ENCODE data around the gene PLEKHJ1. TPM values are rescaled to one million over a fixed set of nuclear protein-coding genes. Genes with fewer than 3 reads are reported as not detected.

PLEKHJ1 gene
- total RNA-seq, 2 donors from 2014 or later: 44.1 to 53.0 TPM

DNA sequence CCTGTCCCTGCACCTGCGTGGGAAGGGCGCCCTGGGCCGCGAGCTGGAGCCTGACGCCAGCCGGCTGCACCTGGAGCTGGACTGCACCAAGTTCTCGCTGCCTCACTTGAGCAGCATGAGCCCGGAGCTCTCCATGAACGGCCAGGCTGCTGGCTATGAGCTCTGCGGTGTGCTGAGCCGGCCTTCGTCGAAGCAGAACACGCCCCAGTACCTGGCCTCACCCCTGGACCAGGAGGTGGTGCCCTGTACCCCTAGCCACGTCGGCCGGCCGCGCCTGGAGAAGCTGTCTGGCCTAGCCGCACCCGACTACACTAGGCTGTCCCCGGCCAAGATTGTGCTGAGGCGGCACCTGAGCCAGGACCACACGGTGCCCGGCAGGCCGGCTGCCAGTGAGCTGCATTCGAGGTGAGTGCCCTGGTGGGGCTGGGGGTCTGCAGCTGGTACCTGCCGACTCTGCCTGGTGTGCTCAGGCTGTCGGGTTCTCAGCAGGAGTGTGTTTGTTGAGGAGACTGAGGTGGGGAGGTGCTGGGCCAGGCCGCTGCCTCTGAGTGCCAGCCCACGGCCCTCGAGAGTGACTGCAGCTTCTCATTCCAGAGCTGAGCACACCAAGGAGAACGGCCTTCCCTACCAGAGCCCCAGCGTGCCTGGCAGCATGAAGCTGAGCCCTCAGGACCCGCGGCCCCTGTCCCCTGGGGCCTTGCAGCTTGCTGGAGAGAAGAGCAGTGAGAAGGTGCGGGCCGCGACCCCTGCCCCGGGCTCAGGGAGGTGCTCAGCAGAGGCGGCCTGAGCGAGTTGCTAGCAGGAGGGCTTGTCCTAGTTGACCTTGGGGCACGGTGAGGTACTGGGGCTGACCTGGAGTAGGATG, 19.5 kb downstream of the PLEKHJ1 start:
- H3K4me3 ChIP-seq: no peak overlapping the region
- H3K36me3 ChIP-seq: peaks cover 81% of the 10 kb centered on the region

DNA sequence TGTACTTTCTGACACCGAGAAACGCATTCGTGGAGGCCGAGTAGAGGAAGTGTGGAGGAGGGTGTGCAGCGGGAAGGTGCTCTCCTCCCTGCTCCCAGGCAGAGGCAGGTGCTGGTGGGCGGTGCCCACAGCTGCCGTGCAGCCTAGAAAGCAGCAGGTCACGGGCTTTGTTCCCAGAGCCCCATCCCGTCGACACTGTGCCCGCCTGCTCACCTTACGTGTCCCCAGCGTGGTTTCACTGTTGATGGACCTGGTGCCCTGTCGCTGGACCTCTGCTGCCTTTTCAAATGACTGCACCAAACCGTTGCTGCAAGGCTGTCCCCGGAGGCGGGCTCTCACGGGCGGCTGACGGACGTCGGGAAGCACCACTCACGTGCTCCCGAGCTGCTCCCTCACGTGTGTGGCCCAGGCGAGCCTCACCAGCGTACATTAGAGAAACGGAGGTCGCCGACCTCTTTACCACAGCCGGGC, 20.8 kb downstream of the PLEKHJ1 start:
- TF ChIP-seq, protein P1, sequence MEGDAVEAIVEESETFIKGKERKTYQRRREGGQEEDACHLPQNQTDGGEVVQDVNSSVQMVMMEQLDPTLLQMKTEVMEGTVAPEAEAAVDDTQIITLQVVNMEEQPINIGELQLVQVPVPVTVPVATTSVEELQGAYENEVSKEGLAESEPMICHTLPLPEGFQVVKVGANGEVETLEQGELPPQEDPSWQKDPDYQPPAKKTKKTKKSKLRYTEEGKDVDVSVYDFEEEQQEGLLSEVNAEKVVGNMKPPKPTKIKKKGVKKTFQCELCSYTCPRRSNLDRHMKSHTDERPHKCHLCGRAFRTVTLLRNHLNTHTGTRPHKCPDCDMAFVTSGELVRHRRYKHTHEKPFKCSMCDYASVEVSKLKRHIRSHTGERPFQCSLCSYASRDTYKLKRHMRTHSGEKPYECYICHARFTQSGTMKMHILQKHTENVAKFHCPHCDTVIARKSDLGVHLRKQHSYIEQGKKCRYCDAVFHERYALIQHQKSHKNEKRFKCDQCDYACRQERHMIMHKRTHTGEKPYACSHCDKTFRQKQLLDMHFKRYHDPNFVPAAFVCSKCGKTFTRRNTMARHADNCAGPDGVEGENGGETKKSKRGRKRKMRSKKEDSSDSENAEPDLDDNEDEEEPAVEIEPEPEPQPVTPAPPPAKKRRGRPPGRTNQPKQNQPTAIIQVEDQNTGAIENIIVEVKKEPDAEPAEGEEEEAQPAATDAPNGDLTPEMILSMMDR (IDR thresholded peaks at IDR 0.05): no peak
- H3K4me3 ChIP-seq: no peak overlapping the region
- no peaks in the 10 kb centered on the region for H3K9me3 ChIP-seq
- no peaks in the 10 kb centered on the region for H3K27me3 ChIP-seq
- DNase-seq (ENCODE audit: low spot score): no peak
- peaks cover 87% of the 10 kb centered on the region for H3K36me3 ChIP-seq
- H3K4me1 ChIP-seq: no peaks in the 10 kb centered on the region
- H3K27ac ChIP-seq: no peak overlapping the region

More for the DNA sequence above, 19.5 kb downstream of the PLEKHJ1 start:
- no peak for DNase-seq (ENCODE audit: low spot score)
- Histone ChIP-seq H3K9me3 (no peaks in the 10 kb centered on the region), H3K27me3 (no peaks in the 10 kb centered on the region), H3K4me1 (peaks cover 0 to 5% of the 10 kb centered on the region in 2 donors), H3K27ac (no peak overlapping the region)
- TF ChIP-seq, protein P1 (IDR thresholded peaks at IDR 0.05): no peak

DNA sequence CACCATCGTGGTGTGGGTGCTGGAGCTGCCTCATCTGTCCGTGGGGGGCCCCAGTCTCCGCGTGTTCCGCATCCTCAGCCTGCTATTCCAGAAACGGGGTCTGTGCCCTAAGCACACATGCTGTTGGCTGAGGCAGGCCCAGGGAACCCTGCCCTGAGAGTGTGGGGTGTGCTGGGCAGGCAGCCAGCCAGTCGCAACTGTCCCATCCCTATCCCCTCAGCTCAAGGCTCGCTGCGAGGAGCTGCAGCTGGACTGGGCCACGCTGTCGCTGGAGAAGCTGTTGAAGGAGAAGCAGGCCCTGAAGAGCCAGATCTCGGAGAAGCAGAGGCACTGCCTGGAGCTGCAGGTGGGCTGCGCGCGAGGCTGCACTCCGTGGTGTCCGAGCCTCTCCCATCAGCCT, 21.9 kb downstream of the PLEKHJ1 start:
- peaks cover 88% of the 10 kb centered on the region for H3K36me3 ChIP-seq
- TF ChIP-seq, protein P1 (IDR thresholded peaks at IDR 0.05): no peak
- no peaks in the 10 kb centered on the region for H3K27me3 ChIP-seq
- H3K9me3 ChIP-seq: no peaks in the 10 kb centered on the region
- H3K27ac ChIP-seq: no peak overlapping the region
- H3K4me3 ChIP-seq: no peak overlapping the region
- DNase-seq (ENCODE audit: low spot score): no peak
- peaks cover 0 to 1% of the 10 kb centered on the region in 2 donors for H3K4me1 ChIP-seq

DNA sequence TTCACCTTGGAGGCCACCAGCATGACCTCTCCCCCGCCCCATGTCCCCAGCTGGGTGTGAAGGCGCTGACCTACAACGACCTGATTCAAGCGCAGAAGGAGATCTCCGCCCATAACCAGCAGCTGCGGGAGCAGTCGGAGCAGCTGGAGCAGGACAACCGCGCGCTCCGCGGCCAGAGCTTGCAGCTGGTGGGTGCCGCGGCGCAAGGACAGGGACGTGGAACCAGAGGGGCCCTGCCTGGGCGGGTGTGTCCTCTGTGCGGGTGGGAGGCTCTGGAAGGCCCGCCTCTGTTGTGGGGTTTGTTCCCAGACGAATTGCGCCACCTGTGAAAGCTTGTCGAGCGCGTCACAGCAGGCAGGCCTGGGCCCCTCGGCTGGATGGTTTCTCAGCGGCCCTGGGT, 22.3 kb downstream of the PLEKHJ1 start:
- no peak for DNase-seq (ENCODE audit: low spot score)
- Histone ChIP-seq H3K27ac (no peak overlapping the region), H3K36me3 (peaks cover 89% of the 10 kb centered on the region), H3K9me3 (no peaks in the 10 kb centered on the region), H3K4me1 (peaks cover 0 to 6% of the 10 kb centered on the region in 2 donors), H3K27me3 (no peaks in the 10 kb centered on the region), H3K4me3 (no peak overlapping the region)
- TF ChIP-seq, protein P1 (IDR thresholded peaks at IDR 0.05): no peak

DNA sequence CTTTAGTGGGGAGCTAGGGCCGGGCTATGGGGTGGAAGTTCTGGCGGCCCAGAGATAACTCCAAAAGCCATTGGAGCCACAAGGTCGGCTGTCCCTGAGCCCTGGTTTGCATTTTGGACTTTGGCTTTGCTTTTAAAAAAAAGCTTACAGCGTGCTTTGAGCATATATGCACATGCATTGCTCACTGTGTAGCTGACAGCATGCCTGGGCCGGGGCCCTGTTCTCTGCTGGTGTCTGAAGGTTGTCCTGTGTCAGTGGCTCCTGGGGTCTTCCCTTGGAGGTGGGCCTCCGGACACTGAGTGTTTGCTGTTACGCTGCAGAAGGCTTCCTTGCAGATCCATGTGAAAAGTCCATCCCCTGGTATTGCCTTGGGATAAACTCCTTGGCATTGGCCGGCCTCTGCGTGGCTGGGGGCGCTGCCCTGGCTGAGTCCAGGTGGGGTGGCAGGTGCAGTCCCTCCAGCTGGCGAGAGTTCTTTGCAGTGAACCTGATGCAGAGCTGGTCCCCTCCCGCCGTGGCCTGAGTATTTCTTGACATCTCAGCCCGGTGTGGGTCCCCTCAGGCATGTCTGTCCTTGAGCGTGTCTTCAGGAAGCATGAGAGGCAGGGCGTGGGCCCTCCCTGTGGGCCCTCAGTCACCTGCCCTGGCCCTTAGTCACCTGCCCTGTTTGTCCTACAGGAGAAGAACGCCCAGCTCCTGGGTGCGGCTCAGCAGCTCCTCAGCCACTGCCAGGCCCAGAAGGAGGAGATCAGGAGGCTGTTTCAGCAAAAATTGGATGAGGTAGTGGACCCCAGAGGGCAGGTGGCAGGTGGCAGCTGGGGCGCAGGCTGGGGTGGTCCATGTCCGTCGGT, 23.0 kb downstream of the PLEKHJ1 start:
- no peak overlapping the region for H3K4me3 ChIP-seq
- H3K36me3 ChIP-seq: peaks cover 91% of the 10 kb centered on the region
- no peaks in the 10 kb centered on the region for H3K27me3 ChIP-seq
- H3K9me3 ChIP-seq: no peaks in the 10 kb centered on the region
- peaks cover 0 to 13% of the 10 kb centered on the region in 2 donors for H3K4me1 ChIP-seq
- TF ChIP-seq, protein P1 (IDR thresholded peaks at IDR 0.05): no peak
- no peak overlapping the region for H3K27ac ChIP-seq
- DNase-seq (ENCODE audit: low spot score): no peak

All from right atrium auricular region (tissue), 2 donors.